ENCODE data around the gene MRPL43.

- TF ChIP-seq SUZ12 (IDR thresholded peaks at IDR 0.05; ENCODE audit: extremely low read depth, insufficient read depth, insufficient read length) (no peak), ZNF274 (IDR thresholded peaks at IDR 0.05; ENCODE audit: low read depth, low read length) (no peak)
These were observed 18.5 kb downstream of the MRPL43 start for GRCh38 chr10:100968863-100969186.
